ENCODE data around the gene KLC1.

The KLC1 gene

GRCh38 chr14:103728721-103729120, 99.7 kb downstream of the KLC1 start:
- Histone ChIP-seq H3K36me3 (ENCODE audit: control insufficient read depth, insufficient read depth, low read length, severe bottlenecking) (peaks cover 57% of the 10 kb centered on the region), H3K4me1 (ENCODE audit: control insufficient read depth, insufficient read depth, low read length) (peaks cover 10% of the 10 kb centered on the region), H3K4me3 (ENCODE audit: low read length) (no peak overlapping the region), H3K9me3 (ENCODE audit: control insufficient read depth, low read length) (no peaks in the 10 kb centered on the region), H3K27me3 (replicated peaks; ENCODE audit: control insufficient read depth, insufficient read depth, low read length) (no peaks in the 10 kb centered on the region), H3K9ac (ENCODE audit: low read length) (no peak overlapping the region)
- no peak for DNase-seq (ENCODE audit: low read depth)

- peaks cover 65% of the 10 kb centered on the region for H3K36me3 ChIP-seq (ENCODE audit: control insufficient read depth, insufficient read depth, low read length, severe bottlenecking)
- H3K4me3 ChIP-seq (ENCODE audit: low read length), result no peak overlapping the region
These were observed 100.8 kb downstream of the KLC1 start for GRCh38 chr14:103729496-103730448.

GRCh38 chr14:103730490-103731035, 101.6 kb downstream of the KLC1 start:
- no peak for DNase-seq (ENCODE audit: low read depth)
- H3K9ac ChIP-seq (ENCODE audit: low read length), result no peak overlapping the region
- H3K4me1 ChIP-seq (ENCODE audit: control insufficient read depth, insufficient read depth, low read length), result no peaks in the 10 kb centered on the region
- H3K36me3 ChIP-seq (ENCODE audit: control insufficient read depth, insufficient read depth, low read length, severe bottlenecking), result peaks cover 65% of the 10 kb centered on the region
- no peaks in the 10 kb centered on the region for H3K9me3 ChIP-seq (ENCODE audit: control insufficient read depth, low read length)
- H3K4me3 ChIP-seq (ENCODE audit: low read length), result no peak overlapping the region
- no peaks in the 10 kb centered on the region for H3K27me3 ChIP-seq (replicated peaks; ENCODE audit: control insufficient read depth, insufficient read depth, low read length)

More at GRCh38 chr14:103729496-103730448, 100.8 kb downstream of the KLC1 start:
- no peaks in the 10 kb centered on the region for H3K4me1 ChIP-seq (ENCODE audit: control insufficient read depth, insufficient read depth, low read length)
- H3K9me3 ChIP-seq (ENCODE audit: control insufficient read depth, low read length), result no peaks in the 10 kb centered on the region
- no peaks in the 10 kb centered on the region for H3K27me3 ChIP-seq (replicated peaks; ENCODE audit: control insufficient read depth, insufficient read depth, low read length)
- no peak overlapping the region for H3K9ac ChIP-seq (ENCODE audit: low read length)
- DNase-seq (ENCODE audit: low read depth), result no peak

DNA sequence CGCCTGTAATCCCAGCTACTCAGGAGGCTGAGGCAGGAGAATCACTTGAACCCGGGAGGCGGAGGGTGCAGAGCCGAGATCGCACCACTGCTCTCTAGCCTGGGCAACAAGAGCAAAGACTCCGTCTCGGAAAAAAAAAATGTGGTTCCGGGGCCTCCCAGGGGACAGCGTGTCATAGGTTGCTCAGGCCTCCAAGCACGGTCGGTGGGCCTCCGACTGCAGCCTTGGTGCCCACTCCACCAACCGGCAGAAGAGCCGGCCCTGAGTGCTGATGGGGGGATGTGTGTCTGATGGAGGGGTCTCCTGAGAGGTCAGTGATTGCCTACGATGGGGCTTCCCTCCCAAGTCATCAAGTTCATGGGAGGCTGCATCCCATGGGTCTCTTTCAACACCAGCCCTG, 102.5 kb downstream of the KLC1 start:
- Histone ChIP-seq H3K9me3 (ENCODE audit: control insufficient read depth, low read length) (no peaks in the 10 kb centered on the region), H3K27me3 (replicated peaks; ENCODE audit: control insufficient read depth, insufficient read depth, low read length) (no peaks in the 10 kb centered on the region), H3K9ac (ENCODE audit: low read length) (no peak overlapping the region), H3K4me1 (ENCODE audit: control insufficient read depth, insufficient read depth, low read length) (no peaks in the 10 kb centered on the region), H3K4me3 (ENCODE audit: low read length) (no peak overlapping the region), H3K36me3 (ENCODE audit: control insufficient read depth, insufficient read depth, low read length, severe bottlenecking) (peaks cover 60% of the 10 kb centered on the region)
- DNase-seq (ENCODE audit: low read depth), result no peak

DNA sequence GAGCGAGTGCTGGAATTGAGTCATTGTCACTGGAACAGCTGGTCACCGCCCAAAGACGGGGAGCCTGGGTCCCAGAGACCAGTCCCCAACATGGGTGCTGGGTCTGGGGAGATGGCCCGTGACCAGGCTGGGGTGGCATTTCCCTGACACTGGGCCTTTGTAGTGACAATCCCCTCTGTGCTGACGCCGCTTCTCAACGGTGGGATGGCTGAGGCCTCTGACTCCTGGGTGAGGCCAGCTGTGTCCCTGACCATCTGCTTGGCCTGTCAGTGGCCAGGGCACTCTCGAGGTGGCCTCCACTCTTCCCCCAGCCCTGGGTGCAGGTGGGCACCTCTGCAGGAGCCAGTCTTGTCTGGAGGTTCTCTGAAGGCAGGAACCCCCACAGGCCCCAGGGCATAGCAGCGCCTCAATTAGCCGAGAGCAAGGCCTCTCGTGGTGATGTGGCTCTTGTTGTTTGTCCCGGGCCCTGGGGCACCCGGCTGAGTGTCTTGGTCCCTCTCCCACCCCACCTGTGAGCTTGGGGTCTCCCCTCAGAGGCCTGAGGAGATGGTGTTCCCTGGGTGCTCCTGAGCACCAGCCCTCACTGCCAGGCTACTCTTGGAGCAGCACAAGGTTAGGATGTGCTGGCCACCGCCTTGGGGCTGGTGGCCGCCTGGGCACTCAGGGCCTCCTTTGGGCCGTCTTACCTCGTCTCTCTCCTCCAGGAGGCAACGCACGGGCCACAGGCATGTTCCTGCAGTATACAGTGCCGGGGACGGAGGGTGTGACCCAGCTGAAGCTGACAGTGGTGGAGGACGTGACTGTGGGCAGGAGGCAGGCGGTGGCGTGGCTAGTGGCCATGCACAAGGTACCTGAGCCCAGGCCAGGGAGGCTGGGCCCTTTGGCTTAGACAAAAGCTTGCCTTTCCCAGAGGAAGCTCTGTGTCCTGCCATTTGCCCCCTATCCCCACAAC, 103.2 kb downstream of the KLC1 start:
- H3K9me3 ChIP-seq (ENCODE audit: control insufficient read depth, low read length), result no peaks in the 10 kb centered on the region
- DNase-seq (ENCODE audit: low read depth), result no peak
- H3K27me3 ChIP-seq (replicated peaks; ENCODE audit: control insufficient read depth, insufficient read depth, low read length), result no peaks in the 10 kb centered on the region
- no peak overlapping the region for H3K9ac ChIP-seq (ENCODE audit: low read length)
- H3K4me1 ChIP-seq (ENCODE audit: control insufficient read depth, insufficient read depth, low read length), result peaks cover 4% of the 10 kb centered on the region
- H3K4me3 ChIP-seq (ENCODE audit: low read length), result no peak overlapping the region
- H3K36me3 ChIP-seq (ENCODE audit: control insufficient read depth, insufficient read depth, low read length, severe bottlenecking), result peaks cover 60% of the 10 kb centered on the region

- DNase-seq (ENCODE audit: low read depth), result no peak
- H3K27me3 ChIP-seq (replicated peaks; ENCODE audit: control insufficient read depth, insufficient read depth, low read length), result no peaks in the 10 kb centered on the region
- H3K9me3 ChIP-seq (ENCODE audit: control insufficient read depth, low read length), result no peaks in the 10 kb centered on the region
- peaks cover 4% of the 10 kb centered on the region for H3K4me1 ChIP-seq (ENCODE audit: control insufficient read depth, insufficient read depth, low read length)
- peaks cover 56% of the 10 kb centered on the region for H3K36me3 ChIP-seq (ENCODE audit: control insufficient read depth, insufficient read depth, low read length, severe bottlenecking)
- H3K9ac ChIP-seq (ENCODE audit: low read length), result no peak overlapping the region
- H3K4me3 ChIP-seq (ENCODE audit: low read length), result no peak overlapping the region
These were observed 104.0 kb downstream of the KLC1 start for GRCh38 chr14:103732868-103733620.

- peaks cover 50% of the 10 kb centered on the region for H3K36me3 ChIP-seq (ENCODE audit: control insufficient read depth, insufficient read depth, low read length, severe bottlenecking)
- H3K4me3 ChIP-seq (ENCODE audit: low read length), result no peak overlapping the region
- no peaks in the 10 kb centered on the region for H3K27me3 ChIP-seq (replicated peaks; ENCODE audit: control insufficient read depth, insufficient read depth, low read length)
- DNase-seq (ENCODE audit: low read depth), result no peak
- H3K9me3 ChIP-seq (ENCODE audit: control insufficient read depth, low read length), result no peaks in the 10 kb centered on the region
- peaks cover 4% of the 10 kb centered on the region for H3K4me1 ChIP-seq (ENCODE audit: control insufficient read depth, insufficient read depth, low read length)
- no peak overlapping the region for H3K9ac ChIP-seq (ENCODE audit: low read length)
These were observed 104.6 kb downstream of the KLC1 start for GRCh38 chr14:103733651-103734050.

- peaks cover 44% of the 10 kb centered on the region for H3K36me3 ChIP-seq (ENCODE audit: control insufficient read depth, insufficient read depth, low read length, severe bottlenecking)
- H3K4me3 ChIP-seq (ENCODE audit: low read length), result no peak overlapping the region
- no peak overlapping the region for H3K9ac ChIP-seq (ENCODE audit: low read length)
- H3K9me3 ChIP-seq (ENCODE audit: control insufficient read depth, low read length), result no peaks in the 10 kb centered on the region
- no peaks in the 10 kb centered on the region for H3K27me3 ChIP-seq (replicated peaks; ENCODE audit: control insufficient read depth, insufficient read depth, low read length)
- DNase-seq (ENCODE audit: low read depth), result no peak
- H3K4me1 ChIP-seq (ENCODE audit: control insufficient read depth, insufficient read depth, low read length), result peaks cover 4% of the 10 kb centered on the region
These were observed 105.3 kb downstream of the KLC1 start for GRCh38 chr14:103734081-103734888.

GRCh38 chr14:103735022-103735421, 106.0 kb downstream of the KLC1 start:
- Histone ChIP-seq H3K4me1 (ENCODE audit: control insufficient read depth, insufficient read depth, low read length) (peaks cover 4% of the 10 kb centered on the region), H3K36me3 (ENCODE audit: control insufficient read depth, insufficient read depth, low read length, severe bottlenecking) (peaks cover 36% of the 10 kb centered on the region), H3K27me3 (replicated peaks; ENCODE audit: control insufficient read depth, insufficient read depth, low read length) (no peaks in the 10 kb centered on the region), H3K9me3 (ENCODE audit: control insufficient read depth, low read length) (no peaks in the 10 kb centered on the region), H3K9ac (ENCODE audit: low read length) (no peak overlapping the region), H3K4me3 (ENCODE audit: low read length) (no peak overlapping the region)
- DNase-seq (ENCODE audit: low read depth), result no peak

DNA sequence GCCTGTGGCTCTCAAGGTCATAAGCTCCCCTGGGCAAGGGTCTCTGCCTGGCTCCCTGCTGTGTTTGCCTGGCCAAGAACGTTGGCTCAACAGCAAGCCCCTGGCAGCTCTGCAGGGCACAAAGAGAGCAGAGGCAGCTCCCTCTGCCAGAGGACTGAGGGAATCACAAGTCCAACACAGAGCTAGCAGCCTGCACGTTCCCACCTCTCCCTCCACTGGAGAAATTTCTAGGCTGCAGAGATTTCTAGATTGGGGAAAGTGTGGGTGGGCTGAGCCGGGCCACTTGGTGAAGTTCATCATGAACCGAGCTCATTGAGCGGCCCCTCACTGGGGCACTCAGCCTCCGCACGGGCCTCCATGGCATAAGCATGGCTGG, 106.4 kb downstream of the KLC1 start:
- H3K4me3 ChIP-seq (ENCODE audit: low read length), result no peak overlapping the region
- H3K9ac ChIP-seq (ENCODE audit: low read length), result no peak overlapping the region
- peaks cover 32% of the 10 kb centered on the region for H3K36me3 ChIP-seq (ENCODE audit: control insufficient read depth, insufficient read depth, low read length, severe bottlenecking)
- no peaks in the 10 kb centered on the region for H3K27me3 ChIP-seq (replicated peaks; ENCODE audit: control insufficient read depth, insufficient read depth, low read length)
- DNase-seq (ENCODE audit: low read depth), result no peak
- peaks cover 4% of the 10 kb centered on the region for H3K4me1 ChIP-seq (ENCODE audit: control insufficient read depth, insufficient read depth, low read length)
- no peaks in the 10 kb centered on the region for H3K9me3 ChIP-seq (ENCODE audit: control insufficient read depth, low read length)

Data from adipocyte (in vitro differentiated cells).